ENCODE data around the gene HSPBAP1.
"Not testable (repeated sequence)": the region's sequence is repeated elsewhere in the genome, so short reads cannot be mapped to it uniquely, and the experiment has no call there.

The HSPBAP1 gene

DNA sequence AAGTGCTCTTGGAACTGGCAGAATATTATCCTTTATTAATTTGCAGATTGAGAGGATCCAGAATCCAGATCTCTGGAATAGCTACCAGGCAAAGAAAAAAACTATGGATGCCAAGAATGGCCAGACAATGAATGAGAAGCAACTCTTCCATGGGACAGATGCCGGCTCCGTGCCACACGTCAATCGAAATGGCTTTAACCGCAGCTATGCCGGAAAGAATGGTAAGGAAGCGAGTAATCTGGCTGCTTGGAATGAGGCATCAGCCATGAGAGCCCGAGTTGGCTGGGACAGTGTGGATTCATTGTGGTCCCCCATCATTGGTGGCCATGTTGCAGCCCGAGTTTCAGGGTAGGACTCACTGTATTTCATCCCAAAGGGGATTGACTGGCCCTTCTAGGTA is 65.9 kb downstream of the HSPBAP1 start:
- TF ChIP-seq, protein P1, sequence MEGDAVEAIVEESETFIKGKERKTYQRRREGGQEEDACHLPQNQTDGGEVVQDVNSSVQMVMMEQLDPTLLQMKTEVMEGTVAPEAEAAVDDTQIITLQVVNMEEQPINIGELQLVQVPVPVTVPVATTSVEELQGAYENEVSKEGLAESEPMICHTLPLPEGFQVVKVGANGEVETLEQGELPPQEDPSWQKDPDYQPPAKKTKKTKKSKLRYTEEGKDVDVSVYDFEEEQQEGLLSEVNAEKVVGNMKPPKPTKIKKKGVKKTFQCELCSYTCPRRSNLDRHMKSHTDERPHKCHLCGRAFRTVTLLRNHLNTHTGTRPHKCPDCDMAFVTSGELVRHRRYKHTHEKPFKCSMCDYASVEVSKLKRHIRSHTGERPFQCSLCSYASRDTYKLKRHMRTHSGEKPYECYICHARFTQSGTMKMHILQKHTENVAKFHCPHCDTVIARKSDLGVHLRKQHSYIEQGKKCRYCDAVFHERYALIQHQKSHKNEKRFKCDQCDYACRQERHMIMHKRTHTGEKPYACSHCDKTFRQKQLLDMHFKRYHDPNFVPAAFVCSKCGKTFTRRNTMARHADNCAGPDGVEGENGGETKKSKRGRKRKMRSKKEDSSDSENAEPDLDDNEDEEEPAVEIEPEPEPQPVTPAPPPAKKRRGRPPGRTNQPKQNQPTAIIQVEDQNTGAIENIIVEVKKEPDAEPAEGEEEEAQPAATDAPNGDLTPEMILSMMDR (IDR thresholded peaks at IDR 0.05; ENCODE audit: borderline replicate concordance, insufficient read depth, low read depth, low read length), result no peak
- no peak overlapping the region for H3K4me3 ChIP-seq (ENCODE audit: low read depth, low read length)

- TF ChIP-seq, protein P1 (IDR thresholded peaks at IDR 0.05; ENCODE audit: borderline replicate concordance, insufficient read depth, low read depth, low read length), result no peak
- H3K4me3 ChIP-seq (ENCODE audit: low read depth, low read length), result no peak overlapping the region
Measured at GRCh38 chr3:122727294-122727693, 66.3 kb downstream of the HSPBAP1 start.

GRCh38 chr3:122725106-122725505 is 68.5 kb downstream of the HSPBAP1 start:
- TF ChIP-seq, protein P1 (IDR thresholded peaks at IDR 0.05; ENCODE audit: borderline replicate concordance, insufficient read depth, low read depth, low read length), result no peak
- no peak overlapping the region for H3K4me3 ChIP-seq (ENCODE audit: low read depth, low read length)

- H3K4me3 ChIP-seq (ENCODE audit: low read depth, low read length), result no peak overlapping the region
- TF ChIP-seq, protein P1 (IDR thresholded peaks at IDR 0.05; ENCODE audit: borderline replicate concordance, insufficient read depth, low read depth, low read length), result no peak
Measured at GRCh38 chr3:122719273-122719921, 74.2 kb downstream of the HSPBAP1 start.

DNA sequence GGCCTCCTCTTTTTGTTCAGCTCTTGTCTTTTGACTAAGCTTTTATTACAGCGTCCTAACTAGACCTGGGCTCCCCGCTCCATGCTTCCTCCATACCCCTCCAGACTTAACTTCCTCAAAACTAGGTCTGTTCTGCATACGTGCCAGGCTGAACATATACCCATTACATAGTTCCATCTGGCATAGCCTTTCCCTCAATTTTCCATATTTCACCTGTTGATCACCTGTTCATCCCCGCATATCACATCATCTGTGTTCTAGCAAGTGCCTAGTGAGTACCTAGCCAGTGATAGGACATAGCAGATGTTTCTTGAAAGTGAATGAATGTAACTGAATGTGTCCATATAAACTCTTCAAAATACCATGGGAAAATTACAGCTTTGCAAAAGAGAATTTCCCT is 77.0 kb downstream of the HSPBAP1 start:
- H3K4me3 ChIP-seq (ENCODE audit: low read depth, low read length), result no peak overlapping the region
- TF ChIP-seq, protein P1 (IDR thresholded peaks at IDR 0.05; ENCODE audit: borderline replicate concordance, insufficient read depth, low read depth, low read length), result no peak

DNA sequence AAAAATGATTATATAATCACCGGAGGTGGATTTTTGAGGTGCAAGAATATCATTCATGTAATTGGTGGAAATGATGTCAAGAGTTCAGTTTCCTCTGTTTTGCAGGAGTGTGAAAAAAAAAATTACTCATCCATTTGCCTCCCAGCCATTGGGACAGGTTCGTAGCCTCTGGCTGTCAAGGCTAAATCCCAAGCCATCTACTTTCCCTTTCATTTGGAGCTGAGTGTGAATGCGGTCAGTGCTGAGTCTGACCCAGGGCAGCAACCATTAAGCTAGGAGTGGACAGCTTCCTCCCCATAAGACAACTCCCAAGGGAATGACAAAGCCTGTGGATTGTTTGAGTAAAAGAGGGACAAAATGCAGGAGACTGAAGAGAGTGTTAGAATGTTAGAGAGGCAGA is 79.4 kb downstream of the HSPBAP1 start:
- no peak overlapping the region for H3K4me3 ChIP-seq (ENCODE audit: low read depth, low read length)
- TF ChIP-seq, protein P1 (IDR thresholded peaks at IDR 0.05; ENCODE audit: borderline replicate concordance, insufficient read depth, low read depth, low read length), result no peak

- H3K4me3 ChIP-seq (ENCODE audit: low read depth, low read length), result not testable (repeated sequence)
Measured at GRCh38 chr3:122710616-122711251, 82.9 kb downstream of the HSPBAP1 start.

Measured in GM12875 (cell line).